Neural progenitor cell (in vitro differentiated cells): ENCODE data around the gene ACSBG1. TPM values are rescaled to one million over a fixed set of nuclear protein-coding genes. Genes with fewer than 3 reads are reported as not detected.

Experiments used
- DNase-seq: peaks from one replicate; pipeline ENCODE4 v3.0.0-alpha.2; 2016; ENCODE audit warnings: low spot score
- H2AFZ ChIP-seq: fragments of 200-600 bp; sonication (generic); replicated peaks from 2 replicates; pipeline ENCODE4 v1.6.1; 2016; ENCODE audit warnings: antibody characterized with exemption
- H3F3A ChIP-seq: fragments of 200-600 bp; sonication (generic); 2 replicates; pipeline ENCODE4 v1.6.1; 2016; ENCODE audit warnings: antibody characterized with exemption, low read depth
- H3K27ac ChIP-seq: fragments of 200-600 bp; sonication (generic); 2 replicates; pipeline ENCODE4 v1.5.1; 2016; ENCODE audit warnings: mild to moderate bottlenecking
- H3K27me3 ChIP-seq: fragments of 200-600 bp; sonication (generic); 2 replicates; pipeline ENCODE4 v1.6.1; 2016; ENCODE audit warnings: mild to moderate bottlenecking, moderate library complexity
- H3K36me3 ChIP-seq: fragments of 200-600 bp; sonication (generic); 2 replicates; pipeline ENCODE4 v1.5.1; 2016
- H3K4me1 ChIP-seq: fragments of 200-600 bp; sonication (generic); 2 replicates; pipeline ENCODE4 v1.6.1; 2016; ENCODE audit warnings: mixed run types
- H3K4me2 ChIP-seq: fragments of 200-600 bp; sonication (generic); 2 replicates; pipeline ENCODE4 v1.6.1; 2016
- H3K4me3 ChIP-seq: fragments of 200-600 bp; sonication (generic); 2 replicates; pipeline ENCODE4 v1.5.1; 2016
- H3K79me2 ChIP-seq: fragments of 200-600 bp; sonication (generic); 2 replicates; pipeline ENCODE4 v1.6.1; 2016; ENCODE audit warnings: low read depth
- H3K9ac ChIP-seq: fragments of 200-600 bp; sonication (generic); 2 replicates; pipeline ENCODE4 v1.6.1; 2016
- H3K9me3 ChIP-seq: fragments of 200-600 bp; sonication (generic); 2 replicates; pipeline ENCODE4 v1.5.1; 2016; ENCODE audit warnings: low read depth
- H4K20me1 ChIP-seq: fragments of 200-600 bp; sonication (generic); 2 replicates; pipeline ENCODE4 v1.6.1; 2016; ENCODE audit warnings: low read depth
- H3K27ac Mint-ChIP-seq: 3 replicates; pipeline ENCODE4 v1.8.0; 2021; ENCODE audit warnings: mixed read lengths
- H3K27me3 Mint-ChIP-seq: 2 replicates; pipeline ENCODE4 v1.8.0; 2022; ENCODE audit warnings: low read depth, mild to moderate bottlenecking, inconsistent platforms, moderate library complexity, mixed read lengths; ENCODE audit not compliant: insufficient read depth
- H3K36me3 Mint-ChIP-seq: 3 replicates; pipeline ENCODE4 v1.8.0; 2021; ENCODE audit warnings: mixed read lengths
- H3K4me1 Mint-ChIP-seq: 3 replicates; pipeline ENCODE4 v1.8.0; 2021; ENCODE audit warnings: mixed read lengths
- H3K4me3 Mint-ChIP-seq: 3 replicates; pipeline ENCODE4 v1.8.0; 2021; ENCODE audit warnings: mild to moderate bottlenecking, moderate library complexity, mixed read lengths
- H3K9me3 Mint-ChIP-seq: 3 replicates; pipeline ENCODE4 v1.8.0; 2020; ENCODE audit warnings: mixed read lengths
- EZH2 ChIP-seq: fragments of 200-600 bp; sonication (generic); IDR thresholded peaks from 2 replicates; pipeline ENCODE4 v1.6.1; 2017; ENCODE audit warnings: antibody characterized with exemption, mild to moderate bottlenecking, moderate library complexity
- EZH2phosphoT487 ChIP-seq: fragments of 200-600 bp; sonication (generic); IDR thresholded peaks from 2 replicates; pipeline ENCODE4 v1.6.1; 2017; ENCODE audit warnings: antibody characterized with exemption
- total RNA-seq: library from RNA; depleted of rRNA; stranded (reverse); fragments of >200 nt; gene quantifications from 2 replicates; pipeline ENCODE4 v1.2.3, GENCODE V29; 2015; ENCODE audit warnings: low replicate concordance
- TF ChIP-seq, protein P1 (sequence below): fragments of 200-600 bp; sonication (generic); IDR thresholded peaks from 2 replicates; pipeline ENCODE4 v1.5.1; 2017; ENCODE audit warnings: antibody characterized with exemption, mild to moderate bottlenecking

ACSBG1 gene
- total RNA-seq, 1 donor from 2014 or later, result 0.11 TPM

DNA sequence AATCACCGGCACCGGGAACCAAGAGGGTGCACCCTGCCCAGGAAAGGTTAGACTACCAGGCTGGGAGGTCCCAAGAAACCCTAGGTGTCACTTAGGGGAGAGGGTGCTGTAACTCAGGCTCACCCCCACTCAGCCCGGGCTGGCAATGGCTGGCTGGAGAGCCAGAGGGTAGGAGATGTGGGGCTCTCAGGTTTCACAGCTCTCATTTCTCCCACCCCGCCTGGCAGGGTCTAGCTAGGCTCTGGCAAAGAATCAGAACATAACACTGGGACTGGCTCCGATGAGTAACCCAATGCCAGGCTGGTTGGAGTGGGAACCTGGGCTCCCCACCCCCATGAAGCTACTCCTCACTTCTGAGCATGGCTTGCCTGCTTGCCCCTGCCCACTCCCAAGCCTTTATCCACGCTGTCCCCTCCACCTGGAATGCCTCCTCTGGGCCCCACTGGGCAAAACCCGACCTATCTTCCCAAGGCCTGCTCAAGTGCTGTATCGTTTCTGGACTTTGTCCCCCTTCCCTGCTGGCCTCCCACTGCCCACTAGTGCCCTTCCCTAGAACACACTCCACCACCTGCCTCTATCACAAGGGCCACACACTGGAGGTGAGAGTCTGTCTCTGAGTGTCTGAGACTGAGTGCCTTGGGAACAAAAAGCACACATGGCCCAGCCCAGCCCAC is 105.2 kb downstream of the ACSBG1 start:
- Mint-ChIP-seq H3K4me3 (no peak overlapping the region), H3K27me3 (peaks cover 7% of the 10 kb centered on the region), H3K36me3 (peaks cover 3% of the 10 kb centered on the region), H3K4me1 (peaks cover 29% of the 10 kb centered on the region), H3K27ac (no peak overlapping the region), H3K9me3 (no peaks in the 10 kb centered on the region)
- H2AFZ ChIP-seq, result no peak overlapping the region
- H4K20me1 ChIP-seq, result no peaks in the 10 kb centered on the region
- DNase-seq, result no peak
- H3K79me2 ChIP-seq, result no peaks in the 10 kb centered on the region
- TF ChIP-seq EZH2 (no peak), EZH2phosphoT487 (no peak)
- TF ChIP-seq, protein P1, sequence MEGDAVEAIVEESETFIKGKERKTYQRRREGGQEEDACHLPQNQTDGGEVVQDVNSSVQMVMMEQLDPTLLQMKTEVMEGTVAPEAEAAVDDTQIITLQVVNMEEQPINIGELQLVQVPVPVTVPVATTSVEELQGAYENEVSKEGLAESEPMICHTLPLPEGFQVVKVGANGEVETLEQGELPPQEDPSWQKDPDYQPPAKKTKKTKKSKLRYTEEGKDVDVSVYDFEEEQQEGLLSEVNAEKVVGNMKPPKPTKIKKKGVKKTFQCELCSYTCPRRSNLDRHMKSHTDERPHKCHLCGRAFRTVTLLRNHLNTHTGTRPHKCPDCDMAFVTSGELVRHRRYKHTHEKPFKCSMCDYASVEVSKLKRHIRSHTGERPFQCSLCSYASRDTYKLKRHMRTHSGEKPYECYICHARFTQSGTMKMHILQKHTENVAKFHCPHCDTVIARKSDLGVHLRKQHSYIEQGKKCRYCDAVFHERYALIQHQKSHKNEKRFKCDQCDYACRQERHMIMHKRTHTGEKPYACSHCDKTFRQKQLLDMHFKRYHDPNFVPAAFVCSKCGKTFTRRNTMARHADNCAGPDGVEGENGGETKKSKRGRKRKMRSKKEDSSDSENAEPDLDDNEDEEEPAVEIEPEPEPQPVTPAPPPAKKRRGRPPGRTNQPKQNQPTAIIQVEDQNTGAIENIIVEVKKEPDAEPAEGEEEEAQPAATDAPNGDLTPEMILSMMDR, result no peak
- no peak overlapping the region for H3K4me3 ChIP-seq
- H3K36me3 ChIP-seq, result no peaks in the 10 kb centered on the region
- peaks cover 24% of the 10 kb centered on the region for H3F3A ChIP-seq
- peaks cover 12% of the 10 kb centered on the region for H3K4me1 ChIP-seq
- no peak overlapping the region for H3K9ac ChIP-seq
- no peaks in the 10 kb centered on the region for H3K27me3 ChIP-seq
- H3K4me2 ChIP-seq, result no peak overlapping the region
- H3K27ac ChIP-seq, result no peak overlapping the region
- H3K9me3 ChIP-seq, result no peaks in the 10 kb centered on the region

DNA sequence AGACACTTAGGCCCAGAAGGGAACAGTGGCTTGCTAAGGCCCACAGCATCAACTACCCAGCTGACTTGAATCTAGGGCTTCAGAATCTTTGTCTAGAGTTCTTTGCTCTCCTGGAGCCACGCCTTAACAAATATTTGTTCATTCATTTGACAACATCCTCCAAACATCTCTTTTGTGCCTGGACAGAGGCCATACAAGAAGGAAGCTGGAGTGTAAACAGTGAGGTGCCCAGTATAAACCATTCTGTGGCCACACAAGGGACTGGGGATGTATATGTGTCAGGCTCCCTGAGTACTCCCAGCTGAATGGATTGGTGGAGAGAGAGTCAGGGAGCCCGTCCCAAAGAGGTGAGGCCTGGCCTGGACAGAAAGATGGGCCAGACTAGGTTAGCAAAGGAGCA is 106.5 kb downstream of the ACSBG1 start:
- Histone ChIP-seq H3F3A (peaks cover 24% of the 10 kb centered on the region), H3K4me3 (no peak overlapping the region), H3K4me2 (no peak overlapping the region), H3K79me2 (no peaks in the 10 kb centered on the region), H2AFZ (no peak overlapping the region), H3K9me3 (no peaks in the 10 kb centered on the region), H3K27me3 (no peaks in the 10 kb centered on the region), H3K36me3 (no peaks in the 10 kb centered on the region), H3K9ac (no peak overlapping the region), H3K27ac (no peak overlapping the region), H4K20me1 (no peaks in the 10 kb centered on the region), H3K4me1 (peaks cover 12% of the 10 kb centered on the region)
- H3K4me1 Mint-ChIP-seq, result peaks cover 28% of the 10 kb centered on the region
- DNase-seq, result no peak
- H3K9me3 Mint-ChIP-seq, result no peaks in the 10 kb centered on the region
- peak overlapping the region; percentile 39 for H3K27ac Mint-ChIP-seq
- no peak overlapping the region for H3K4me3 Mint-ChIP-seq
- H3K36me3 Mint-ChIP-seq, result peaks cover 3% of the 10 kb centered on the region
- H3K27me3 Mint-ChIP-seq, result peaks cover 7% of the 10 kb centered on the region
- TF ChIP-seq EZH2, result no peak
- no peak for TF ChIP-seq EZH2phosphoT487
- TF ChIP-seq, protein P1, result no peak

DNA sequence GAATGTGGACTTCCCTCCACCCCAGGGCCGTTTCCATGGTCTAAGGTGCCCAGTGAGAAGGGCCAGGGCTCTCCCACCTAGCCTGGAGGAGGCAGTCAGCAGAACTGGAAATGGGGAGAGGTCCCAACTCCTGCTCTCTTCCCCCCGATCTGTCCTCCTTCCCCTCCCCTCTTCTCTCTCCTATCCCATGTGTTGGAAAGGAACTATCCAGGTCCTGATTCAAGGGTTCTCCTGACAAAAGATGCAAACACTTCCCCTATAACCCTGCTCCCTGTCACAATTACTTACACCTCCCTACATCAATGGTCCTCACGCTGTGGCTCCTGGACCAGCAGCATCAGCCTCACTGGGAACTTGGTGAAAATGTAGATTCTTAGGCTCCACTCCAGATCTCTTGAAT is 109.1 kb downstream of the ACSBG1 start:
- Mint-ChIP-seq H3K27me3 (peaks cover 7% of the 10 kb centered on the region), H3K4me1 (peaks cover 15% of the 10 kb centered on the region)

More for the DNA sequence above, 109.1 kb downstream of the ACSBG1 start:
- H3F3A ChIP-seq, result peaks cover 8% of the 10 kb centered on the region
- H3K9me3 Mint-ChIP-seq, result no peaks in the 10 kb centered on the region
- no peak overlapping the region for H3K4me2 ChIP-seq
- no peaks in the 10 kb centered on the region for H3K9me3 ChIP-seq
- H3K79me2 ChIP-seq, result no peaks in the 10 kb centered on the region
- H3K4me1 ChIP-seq, result peaks cover 10% of the 10 kb centered on the region
- no peak overlapping the region for H3K9ac ChIP-seq
- H3K27me3 ChIP-seq, result no peaks in the 10 kb centered on the region
- H3K36me3 ChIP-seq, result no peaks in the 10 kb centered on the region
- H3K4me3 ChIP-seq, result no peak overlapping the region
- no peak overlapping the region for H3K4me3 Mint-ChIP-seq
- no peak overlapping the region for H3K27ac ChIP-seq
- peaks cover 3% of the 10 kb centered on the region for H3K36me3 Mint-ChIP-seq
- no peak for TF ChIP-seq EZH2
- TF ChIP-seq, protein P1, result no peak
- no peak for TF ChIP-seq EZH2phosphoT487
- no peak for DNase-seq
- H2AFZ ChIP-seq, result no peak overlapping the region
- no peaks in the 10 kb centered on the region for H4K20me1 ChIP-seq
- H3K27ac Mint-ChIP-seq, result no peak overlapping the region
